ENCODE results near the gene NSRP1. TPM values are rescaled to one million over a fixed set of nuclear protein-coding genes. Genes with fewer than 3 reads are reported as not detected.

Gene NSRP1
- total and polyA plus RNA-seq, 2 of the 8 experiments (the other 6 are each of a cell fraction or from before 2014, with no cell fraction given), result 6.1 to 22.4 TPM

DNA sequence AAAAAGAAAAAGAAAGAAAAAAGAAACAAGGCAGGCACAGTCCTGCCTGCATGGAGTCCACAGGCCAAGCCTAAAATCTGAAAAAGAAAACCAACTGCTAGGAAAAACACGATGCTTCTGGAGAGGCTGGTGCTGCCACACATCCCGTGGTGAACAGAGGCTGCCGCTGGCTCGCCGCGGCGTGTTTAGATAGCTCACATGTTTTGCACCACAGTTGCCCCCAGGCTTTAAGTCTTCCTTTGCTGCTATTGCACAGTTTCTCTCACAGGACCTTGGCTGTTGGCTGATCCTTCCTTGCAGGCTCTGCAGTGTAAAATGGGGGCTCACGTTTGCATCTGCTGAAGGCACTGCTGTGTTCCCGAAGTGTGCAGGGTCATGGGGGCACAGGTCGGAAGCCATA, 110.3 kb downstream of the NSRP1 start (continued):
- no peak for TF ChIP-seq CEBPB (IDR thresholded peaks at IDR 0.05; ENCODE audit: low read depth, low read length)
